Ovary (tissue), 9 donors: ENCODE data around the gene WNT7A. TPM values are rescaled to one million over a fixed set of nuclear protein-coding genes. Genes with fewer than 3 reads are reported as not detected.

ENCODE experiments used
- DNase-seq, 5 donors: peaks; one replicate each; pipeline ENCODE4 v3.0.0-alpha.2; 2019 to 2020
- H3K27ac ChIP-seq, 2 donors: fragments of 200-600 bp; one replicate each; pipeline versions ENCODE4 v1.5.1 to v1.8.0; 2019 to 2022
- H3K27me3 ChIP-seq: fragments of 200-600 bp; one replicate; pipeline ENCODE4 v1.8.0; 2022
- H3K36me3 ChIP-seq: fragments of 200-600 bp; sonication (generic); one replicate; pipeline ENCODE4 v1.5.1; 2019
- H3K4me1 ChIP-seq: one replicate; pipeline ENCODE4 v1.8.1; 2013; ENCODE audit warnings: mild to moderate bottlenecking, moderate library complexity; ENCODE audit not compliant: insufficient read depth
- H3K4me3 ChIP-seq: fragments of 200-600 bp; sonication (generic); one replicate; pipeline ENCODE4 v1.5.1; 2017
- H3K9me3 ChIP-seq, 2 donors: fragments of 200-600 bp in 1 of 2; sonication (generic) in 1 of 2; one replicate each; pipeline versions ENCODE4 v1.5.1 to v1.8.1; 2013 to 2019; ENCODE audit warnings: mild to moderate bottlenecking in 1 of 2, moderate library complexity in 1 of 2
- CTCF ChIP-seq, 3 donors: fragments of 450-650 bp in 2 of 3; fragments of 200-600 bp in 1 of 3; IDR thresholded peaks; one replicate each; pipeline versions ENCODE4 v1.5.1 to v1.8.0; 2016 to 2022; ENCODE audit warnings: antibody characterized with exemption in 3 of 3, mild to moderate bottlenecking in 1 of 3
- EP300 ChIP-seq: sonication (generic); formaldehyde crosslinking; IDR thresholded peaks from one replicate; pipeline ENCODE4 v1.6.1; 2017; ENCODE audit warnings: antibody characterized with exemption
- POLR2A ChIP-seq: fragments of 450-650 bp; IDR thresholded peaks from one replicate; pipeline ENCODE4 v1.6.1; 2017; ENCODE audit warnings: antibody characterized with exemption, mild to moderate bottlenecking, moderate library complexity
- WGBS, 3 donors: extraction: QIAGEN DNeasy Blood & Tissue Kit in 1 of 3; methylation state at CpG; one replicate each; pipeline versions ENCODE4 v1.1.5 to v1.1.7; 2013 to 2017; 5-methylcytosine and 5-hydroxymethylcytosine counted together
- intact Hi-C, 4 donors: fragments of 100-400 bp; cut with DNase I; formaldehyde crosslinking; loops; one replicate each; pipeline versions ENCODE4 v1.11.0 to v1.15.1; 2022 to 2023
- polyA plus RNA-seq, 2 donors: library from polyadenylated mRNA; stranded (reverse); fragments of 200-250 nt in 1 of 2; fragments of 350-450 nt in 1 of 2; fragmentation: Illumina TruSeq in 1 of 2; extraction: RNeasy Lipid Tissue Mini Kit (QIAGEN cat#74804) in 1 of 2; gene quantifications; one replicate each; pipeline ENCODE4 v1.2.3, GENCODE V29; 2013 to 2014
- total RNA-seq, 7 donors: library from RNA; depleted of rRNA in 2 of 7; stranded (reverse); fragments of >200 nt in 2 of 7; fragmentation: NEBNext Ultra II Directional in 3 of 7; extraction: Animal tissue kit (Norgen Biotek cat#: 25700) in 3 of 7; gene quantifications; one replicate each; pipeline versions ENCODE4 v1.1.0 to v1.2.4, GENCODE V29; 2016 to 2023
- donor health status: DM: no; HTN: no; CAD: no; lungs with moderate emphysema.
- donor health status: DM: no; HTN: no; CAD: no.
- donor health status: Bipolar disorder and iron deficiency.
- donor health status: DM: yes; HTN: yes; CAD: no.
- donor health status: DM: no; HTN: no; CAD: no.
- donor health status: DM: yes; HTN: yes; CAD: no.

Gene WNT7A
- total and polyA plus RNA-seq, 9 donors: 0.22 to 0.83 (median 0.34) TPM; not detected in 6

GRCh38 chr3:13832130-13832529, 47.7 kb downstream of the WNT7A start:
- H3K4me1 ChIP-seq: no peaks in the 10 kb centered on the region
- intact Hi-C loops: no loop called here
- no peaks in the 10 kb centered on the region for H3K27me3 ChIP-seq
- DNase-seq: no peak
- H3K9me3 ChIP-seq: no peaks in the 10 kb centered on the region
- no peak overlapping the region for H3K4me3 ChIP-seq
- no peak overlapping the region for H3K27ac ChIP-seq
- TF ChIP-seq POLR2A (no peak), CTCF (IDR thresholded peaks at IDR 0.05) (no peak), EP300 (no peak)
- no peaks in the 10 kb centered on the region for H3K36me3 ChIP-seq

DNA sequence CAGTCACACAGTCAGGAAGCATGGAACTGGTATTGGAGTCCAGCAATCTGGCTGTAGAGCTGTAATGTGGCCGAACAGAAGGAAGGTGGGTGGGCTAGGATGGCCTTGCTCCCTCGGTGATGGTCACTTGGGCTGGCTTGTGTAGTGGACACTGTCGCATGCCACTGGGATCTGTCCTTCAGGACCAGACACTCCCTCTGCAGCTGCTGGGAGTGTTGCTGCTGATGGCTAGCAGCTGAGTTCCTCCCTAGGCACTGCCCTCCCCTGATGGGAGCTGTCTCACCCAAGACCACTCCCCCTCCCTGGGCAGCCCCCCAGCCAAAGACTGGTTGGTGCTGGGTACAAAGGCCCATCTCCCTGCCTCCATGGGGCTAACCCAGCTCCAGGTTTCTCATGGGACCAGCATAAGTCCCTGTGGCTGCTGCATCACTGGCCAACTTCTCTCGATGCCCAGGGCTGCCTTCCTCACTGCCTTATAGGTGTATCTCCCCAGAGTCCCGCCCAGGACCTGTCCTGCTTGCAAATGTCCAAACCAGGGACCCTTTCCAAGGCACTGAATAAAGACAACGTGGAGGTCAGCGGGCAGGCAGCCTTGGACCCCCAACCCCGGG, 48.4 kb downstream of the WNT7A start:
- H3K9me3 ChIP-seq: no peaks in the 10 kb centered on the region
- no peak for DNase-seq
- H3K27ac ChIP-seq: no peak overlapping the region
- TF ChIP-seq CTCF (IDR thresholded peaks at IDR 0.05) (no peak), POLR2A (no peak), EP300 (no peak)
- intact Hi-C loops: no loop called here
- H3K4me1 ChIP-seq: no peaks in the 10 kb centered on the region
- 73 to 84% (median 81%) methylated on average over 8 of the region's 8 CpGs for whole genome bisulfite sequencing, 3 donors
- H3K4me3 ChIP-seq: no peak overlapping the region
- H3K27me3 ChIP-seq: no peaks in the 10 kb centered on the region
- no peaks in the 10 kb centered on the region for H3K36me3 ChIP-seq

GRCh38 chr3:13829311-13829710, 50.6 kb downstream of the WNT7A start:
- intact Hi-C loops: no loop called here
- TF ChIP-seq EP300 (no peak), POLR2A (no peak), CTCF (IDR thresholded peaks at IDR 0.05) (no peak)
- H3K27ac ChIP-seq: no peak overlapping the region
- H3K27me3 ChIP-seq: no peaks in the 10 kb centered on the region
- no peak overlapping the region for H3K4me3 ChIP-seq
- no peaks in the 10 kb centered on the region for H3K36me3 ChIP-seq
- no peak for DNase-seq
- WGBS, 3 donors: 83 to 84% (median 83%) methylated on average over 11 of the region's 11 CpGs
- no peaks in the 10 kb centered on the region for H3K9me3 ChIP-seq
- no peaks in the 10 kb centered on the region for H3K4me1 ChIP-seq

GRCh38 chr3:13828501-13829265, 51.2 kb downstream of the WNT7A start:
- WGBS, 3 donors: 79 to 86% (median 82%) methylated on average over 9 of the region's 9 CpGs
- Histone ChIP-seq H3K4me1 (no peaks in the 10 kb centered on the region), H3K27ac (no peak overlapping the region), H3K36me3 (no peaks in the 10 kb centered on the region), H3K4me3 (no peak overlapping the region), H3K27me3 (no peaks in the 10 kb centered on the region), H3K9me3 (no peaks in the 10 kb centered on the region)
- intact Hi-C loops: no loop called here
- DNase-seq: no peak
- TF ChIP-seq EP300: no peak
- no peak for TF ChIP-seq POLR2A
- no peak for TF ChIP-seq CTCF (IDR thresholded peaks at IDR 0.05)
